ENCODE data around the gene KCNQ1.
"Not testable (repeated sequence)": the region's sequence is repeated elsewhere in the genome, so short reads cannot be mapped to it uniquely, and the experiment has no call there.

The KCNQ1 gene

GRCh38 chr11:2593393-2593950 is 148.7 kb downstream of the KCNQ1 start:
- DNase-seq (ENCODE audit: low read depth): no peak

- DNase-seq (ENCODE audit: low read depth): no peak
Observed at GRCh38 chr11:2594267-2594666, 149.5 kb downstream of the KCNQ1 start.

GRCh38 chr11:2595204-2595603 is 150.4 kb downstream of the KCNQ1 start:
- DNase-seq (ENCODE audit: low read depth): no peak

GRCh38 chr11:2599561-2600189 is 154.9 kb downstream of the KCNQ1 start:
- no peak for DNase-seq (ENCODE audit: low read depth)

- no peak for DNase-seq (ENCODE audit: low read depth)
Observed at GRCh38 chr11:2609345-2609744, 164.5 kb downstream of the KCNQ1 start.

- no peak for DNase-seq (ENCODE audit: low read depth)
Observed at GRCh38 chr11:2612884-2613571, 168.2 kb downstream of the KCNQ1 start.

GRCh38 chr11:2621894-2622293 is 177.1 kb downstream of the KCNQ1 start:
- DNase-seq (ENCODE audit: low read depth): no peak

GRCh38 chr11:2625183-2625582 is 180.4 kb downstream of the KCNQ1 start:
- no peak for DNase-seq (ENCODE audit: low read depth)

- DNase-seq (ENCODE audit: low read depth): no peak
Observed at GRCh38 chr11:2630679-2631078, 185.9 kb downstream of the KCNQ1 start.

GRCh38 chr11:2631161-2631560 is 186.4 kb downstream of the KCNQ1 start:
- no peak for DNase-seq (ENCODE audit: low read depth)

GRCh38 chr11:2639763-2640162 is 195.0 kb downstream of the KCNQ1 start:
- DNase-seq (ENCODE audit: low read depth): not testable (repeated sequence)

GRCh38 chr11:2641623-2642022 is 196.8 kb downstream of the KCNQ1 start:
- no peak for DNase-seq (ENCODE audit: low read depth)

GRCh38 chr11:2643746-2644145 is 198.9 kb downstream of the KCNQ1 start:
- no peak for DNase-seq (ENCODE audit: low read depth)

GRCh38 chr11:2644844-2645778 is 200.3 kb downstream of the KCNQ1 start:
- no peak for DNase-seq (ENCODE audit: low read depth)

GRCh38 chr11:2645779-2646118 is 200.9 kb downstream of the KCNQ1 start:
- DNase-seq (ENCODE audit: low read depth): no peak

GRCh38 chr11:2647167-2647566 is 202.4 kb downstream of the KCNQ1 start:
- no peak for DNase-seq (ENCODE audit: low read depth)

GRCh38 chr11:2647953-2648352 is 203.1 kb downstream of the KCNQ1 start:
- DNase-seq (ENCODE audit: low read depth): no peak

- no peak for DNase-seq (ENCODE audit: low read depth)
Observed at GRCh38 chr11:2649400-2649799, 204.6 kb downstream of the KCNQ1 start.

GRCh38 chr11:2649848-2650247 is 205.0 kb downstream of the KCNQ1 start:
- no peak for DNase-seq (ENCODE audit: low read depth)

GRCh38 chr11:2650343-2650867 is 205.6 kb downstream of the KCNQ1 start:
- no peak for DNase-seq (ENCODE audit: low read depth)

- no peak for DNase-seq (ENCODE audit: low read depth)
Observed at GRCh38 chr11:2651054-2651617, 206.3 kb downstream of the KCNQ1 start.

- no peak for DNase-seq (ENCODE audit: low read depth)
Observed at GRCh38 chr11:2651826-2652271, 207.0 kb downstream of the KCNQ1 start.
